ENCODE data around the gene GNAO1. TPM values are rescaled to one million over a fixed set of nuclear protein-coding genes. Genes with fewer than 3 reads are reported as not detected.

Gene GNAO1
- total and polyA plus RNA-seq, 8 donors: 1.2 to 13.4 (median 4.8) TPM

DNA sequence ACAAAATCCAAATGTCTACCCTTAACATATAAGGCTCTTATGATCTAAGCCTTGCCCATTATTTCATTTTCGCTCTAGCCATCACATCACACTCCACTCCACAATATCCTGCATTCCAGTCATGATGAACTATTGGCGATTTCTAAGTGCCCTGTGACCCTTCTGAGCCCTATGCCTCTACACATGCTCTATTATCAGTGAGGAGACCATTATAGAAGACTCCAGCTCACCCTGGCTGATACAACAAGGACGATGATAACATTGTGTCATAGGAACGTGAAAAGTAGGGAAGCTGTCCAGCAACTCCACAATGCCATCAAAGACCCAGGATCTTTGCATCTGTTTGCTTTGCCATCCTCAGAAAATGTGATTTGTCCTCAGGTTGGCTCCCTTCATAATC, 29.6 kb upstream of the GNAO1 start:
- Histone ChIP-seq H3K27ac (no peak overlapping the region), H3K27me3 (no peaks in the 10 kb centered on the region), H3K4me3 (no peak overlapping the region), H3K36me3 (no peaks in the 10 kb centered on the region), H3K4me1 (no peaks in the 10 kb centered on the region), H3K9me3 (no peaks in the 10 kb centered on the region)
- TF ChIP-seq, protein P1, sequence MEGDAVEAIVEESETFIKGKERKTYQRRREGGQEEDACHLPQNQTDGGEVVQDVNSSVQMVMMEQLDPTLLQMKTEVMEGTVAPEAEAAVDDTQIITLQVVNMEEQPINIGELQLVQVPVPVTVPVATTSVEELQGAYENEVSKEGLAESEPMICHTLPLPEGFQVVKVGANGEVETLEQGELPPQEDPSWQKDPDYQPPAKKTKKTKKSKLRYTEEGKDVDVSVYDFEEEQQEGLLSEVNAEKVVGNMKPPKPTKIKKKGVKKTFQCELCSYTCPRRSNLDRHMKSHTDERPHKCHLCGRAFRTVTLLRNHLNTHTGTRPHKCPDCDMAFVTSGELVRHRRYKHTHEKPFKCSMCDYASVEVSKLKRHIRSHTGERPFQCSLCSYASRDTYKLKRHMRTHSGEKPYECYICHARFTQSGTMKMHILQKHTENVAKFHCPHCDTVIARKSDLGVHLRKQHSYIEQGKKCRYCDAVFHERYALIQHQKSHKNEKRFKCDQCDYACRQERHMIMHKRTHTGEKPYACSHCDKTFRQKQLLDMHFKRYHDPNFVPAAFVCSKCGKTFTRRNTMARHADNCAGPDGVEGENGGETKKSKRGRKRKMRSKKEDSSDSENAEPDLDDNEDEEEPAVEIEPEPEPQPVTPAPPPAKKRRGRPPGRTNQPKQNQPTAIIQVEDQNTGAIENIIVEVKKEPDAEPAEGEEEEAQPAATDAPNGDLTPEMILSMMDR (IDR thresholded peaks at IDR 0.05): no peak
- intact Hi-C loops (cut with DNase I): no loop called here
- no peak for DNase-seq
- WGBS, 2 donors: 37 to 58% methylated on average over 4 of the region's 4 CpGs
- ATAC-seq: no peak
- no peak for FAIRE-seq

DNA sequence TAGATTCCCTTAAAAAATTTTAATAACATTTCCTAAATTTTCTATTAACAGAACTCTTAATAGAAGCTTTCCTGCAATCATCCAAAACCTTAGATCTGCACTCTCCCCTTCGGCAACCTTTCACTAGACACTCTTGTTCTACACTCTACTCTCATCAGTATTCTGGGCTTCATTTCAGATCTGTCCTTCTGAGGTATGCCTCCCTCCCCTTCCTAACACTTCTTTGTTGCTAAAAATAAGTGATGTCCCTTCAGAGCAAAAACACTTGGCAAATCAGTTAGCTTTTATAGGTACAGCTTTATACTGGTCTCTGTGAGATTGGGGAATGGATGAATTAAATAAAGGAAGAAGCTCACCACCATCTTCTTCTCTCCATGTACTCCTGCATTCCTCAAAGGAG, 28.2 kb upstream of the GNAO1 start:
- H3K4me1 ChIP-seq: no peaks in the 10 kb centered on the region
- intact Hi-C loops (cut with DNase I): no loop called here
- no peaks in the 10 kb centered on the region for H3K36me3 ChIP-seq
- FAIRE-seq (no peak), DNase-seq (no peak), ATAC-seq (no peak)
- no peak overlapping the region for H3K4me3 ChIP-seq
- TF ChIP-seq, protein P1 (IDR thresholded peaks at IDR 0.05): no peak
- H3K27me3 ChIP-seq: no peaks in the 10 kb centered on the region
- H3K27ac ChIP-seq: no peak overlapping the region
- 78 to 81% methylated on average over 1 of the region's 1 CpG for WGBS, 2 donors
- no peaks in the 10 kb centered on the region for H3K9me3 ChIP-seq

DNA sequence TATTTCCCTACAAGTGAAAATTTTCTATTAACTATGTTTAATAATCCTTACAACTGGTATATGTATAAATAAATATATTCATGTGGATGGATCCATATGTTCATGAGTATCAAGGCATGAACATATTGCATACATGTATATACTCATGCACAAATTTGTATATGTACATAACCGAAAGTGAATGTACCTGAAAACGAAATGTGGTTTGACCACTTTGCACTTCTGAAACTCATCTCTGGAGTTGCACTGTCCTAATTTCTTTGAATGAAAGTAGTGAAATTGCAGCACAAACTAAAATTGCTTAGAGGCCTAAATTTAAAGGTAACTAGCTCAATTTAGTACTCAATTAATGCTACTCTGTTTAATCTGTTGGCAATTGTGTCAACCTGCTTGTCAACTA, 27.4 kb upstream of the GNAO1 start:
- TF ChIP-seq, protein P1 (IDR thresholded peaks at IDR 0.05): no peak
- Histone ChIP-seq H3K4me1 (no peaks in the 10 kb centered on the region), H3K4me3 (no peak overlapping the region), H3K27ac (no peak overlapping the region), H3K36me3 (no peaks in the 10 kb centered on the region), H3K27me3 (no peaks in the 10 kb centered on the region), H3K9me3 (no peaks in the 10 kb centered on the region)
- 85 to 89% methylated on average over 2 of the region's 2 CpGs for WGBS, 2 donors
- ATAC-seq (no peak), DNase-seq (no peak), FAIRE-seq (no peak)
- intact Hi-C loops (cut with DNase I): no loop called here

DNA sequence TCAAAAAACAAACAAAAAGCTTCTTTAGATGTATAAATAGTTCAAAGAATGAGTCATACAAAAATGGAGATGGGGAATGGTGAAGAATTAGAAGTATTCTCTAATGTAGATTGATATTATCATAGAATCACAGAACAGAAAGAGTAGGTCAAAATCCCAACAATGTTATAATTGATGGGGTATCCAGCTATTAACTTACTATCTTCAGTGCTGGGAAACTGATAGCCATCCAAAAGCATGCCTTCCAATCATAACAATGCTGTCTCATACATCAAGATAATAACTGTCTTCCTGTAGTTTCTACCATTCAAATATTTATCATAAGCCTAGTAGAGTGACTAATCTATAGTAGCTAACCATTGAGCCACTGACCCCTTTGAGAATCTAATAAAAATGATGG, 26.7 kb upstream of the GNAO1 start:
- no peak for FAIRE-seq
- Histone ChIP-seq H3K4me3 (no peak overlapping the region), H3K4me1 (no peaks in the 10 kb centered on the region), H3K27ac (no peak overlapping the region), H3K27me3 (no peaks in the 10 kb centered on the region), H3K9me3 (no peaks in the 10 kb centered on the region), H3K36me3 (no peaks in the 10 kb centered on the region)
- no peak for ATAC-seq
- intact Hi-C loops (cut with DNase I): no loop called here
- TF ChIP-seq, protein P1 (IDR thresholded peaks at IDR 0.05): no peak
- no peak for DNase-seq

DNA sequence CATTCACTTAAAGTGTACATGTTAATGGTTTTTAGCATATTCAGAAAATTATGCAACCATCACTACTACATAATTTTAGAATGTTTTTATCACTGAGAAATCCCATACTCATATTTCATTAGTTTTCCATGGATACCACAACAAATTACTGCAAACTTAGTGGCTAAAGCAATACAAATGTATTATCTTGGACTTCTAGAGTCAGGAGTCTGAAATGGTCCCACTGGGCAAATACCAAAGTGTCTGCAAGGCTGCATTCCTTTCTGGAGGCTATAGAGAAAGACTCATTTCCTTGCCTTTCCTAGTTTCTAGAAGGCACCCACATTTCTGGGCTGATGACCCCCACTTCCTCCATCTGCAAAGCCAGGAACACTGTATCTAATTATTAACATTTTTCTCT, 16.9 kb upstream of the GNAO1 start:
- H3K4me3 ChIP-seq: no peak overlapping the region
- TF ChIP-seq, protein P1 (IDR thresholded peaks at IDR 0.05): no peak
- no peaks in the 10 kb centered on the region for H3K4me1 ChIP-seq
- ATAC-seq (no peak), DNase-seq (no peak), FAIRE-seq (no peak)
- peaks cover 0 to 3% (median 0%) of the 10 kb centered on the region in 4 donors for H3K27me3 ChIP-seq
- intact Hi-C loops (cut with DNase I): no loop called here
- no peak overlapping the region for H3K27ac ChIP-seq
- H3K9me3 ChIP-seq: no peaks in the 10 kb centered on the region
- no peaks in the 10 kb centered on the region for H3K36me3 ChIP-seq
